ENCODE measurements around the gene MRTFB.
"Not testable (repeated sequence)": the region's sequence is repeated elsewhere in the genome, so short reads cannot be mapped to it uniquely, and the experiment has no call there.

Gene MRTFB

DNA sequence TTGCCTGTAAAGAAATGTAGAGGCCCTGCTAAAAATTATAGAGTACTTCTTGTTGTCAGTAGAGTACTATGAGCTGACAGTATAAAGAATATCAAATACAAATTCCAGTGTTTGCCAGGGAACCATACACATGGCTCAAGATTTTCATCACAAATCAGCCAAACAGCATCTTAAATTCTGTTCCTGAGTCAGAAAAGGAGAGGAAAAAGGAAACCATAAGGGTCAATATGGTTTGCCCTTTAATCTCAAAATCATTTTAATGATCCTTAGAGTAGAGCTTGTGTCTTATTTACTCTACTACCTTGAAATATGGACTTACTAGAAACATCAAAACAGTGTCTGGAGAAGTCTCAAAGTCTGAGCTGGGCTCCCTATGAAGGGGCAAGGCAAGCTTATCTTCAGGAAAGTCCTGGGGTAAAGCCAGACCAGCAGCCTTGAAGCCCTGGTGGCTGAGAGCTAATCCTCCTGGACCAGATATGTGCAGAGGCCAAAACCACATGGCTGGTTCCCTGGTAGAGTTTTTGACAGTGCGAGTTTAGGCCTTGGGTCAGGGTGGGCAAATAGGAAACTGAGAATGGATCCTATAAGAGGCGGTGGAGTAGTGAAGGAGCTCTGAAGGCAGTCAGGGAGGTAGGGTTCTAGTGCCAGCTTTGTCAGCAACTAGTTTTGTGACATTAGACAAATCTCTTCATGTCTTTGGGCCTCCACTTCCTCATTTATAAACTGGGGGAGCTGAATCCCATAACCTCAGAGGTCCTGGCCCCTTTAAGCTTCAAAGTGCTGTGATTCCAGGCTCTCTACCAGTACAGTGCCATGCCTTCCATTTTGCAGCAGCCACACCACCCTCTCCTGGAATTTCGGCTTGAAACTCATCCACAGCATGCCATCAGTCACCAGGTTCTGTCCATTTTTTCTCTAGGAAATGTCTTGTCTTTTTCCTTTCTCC is 38.9 kb downstream of the MRTFB start:
- Mint-ChIP-seq H3K9me3 (no peaks in the 10 kb centered on the region), H3K4me3 (no peak overlapping the region)

DNA sequence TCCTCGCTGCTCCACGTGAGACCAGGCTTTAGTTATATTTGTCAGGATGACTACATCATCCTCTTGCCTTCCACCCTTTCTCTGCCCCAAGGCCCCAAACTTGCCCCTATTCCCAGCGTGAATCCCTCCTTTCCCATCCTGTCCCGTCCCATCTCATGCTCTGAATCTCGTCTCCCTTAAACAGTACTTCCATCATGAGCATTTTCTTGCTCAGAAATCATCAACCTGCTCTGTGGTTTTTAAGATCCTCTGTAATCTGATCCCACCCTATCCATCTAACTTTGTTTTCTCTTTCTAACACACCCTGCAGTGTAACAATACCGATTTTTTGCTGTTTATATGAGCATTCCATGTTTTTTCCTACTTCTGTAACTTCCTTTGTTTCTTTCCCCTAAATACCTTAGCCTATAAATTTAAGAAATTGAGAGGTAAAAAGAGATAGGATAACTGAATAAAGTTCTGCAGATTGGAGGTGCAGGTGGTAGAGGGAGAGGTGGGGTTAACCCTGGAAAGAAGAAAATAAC is 39.7 kb downstream of the MRTFB start:
- H3K4me1 Mint-ChIP-seq: peaks cover 56% of the 10 kb centered on the region
- H3K36me3 Mint-ChIP-seq: no peaks in the 10 kb centered on the region
- no peaks in the 10 kb centered on the region for H3K27me3 Mint-ChIP-seq
- H3K9me3 Mint-ChIP-seq: no peaks in the 10 kb centered on the region
- H3K4me3 Mint-ChIP-seq: no peak overlapping the region
- H3K27ac Mint-ChIP-seq: no peak overlapping the region

More for the DNA sequence above, 38.9 kb downstream of the MRTFB start:
- Mint-ChIP-seq H3K36me3 (no peaks in the 10 kb centered on the region), H3K4me1 (peaks cover 59% of the 10 kb centered on the region), H3K27ac (peak overlapping the region; percentile 2), H3K27me3 (no peaks in the 10 kb centered on the region)

- Mint-ChIP-seq H3K4me1 (peaks cover 52% of the 10 kb centered on the region), H3K9me3 (no peaks in the 10 kb centered on the region), H3K36me3 (peaks cover 2% of the 10 kb centered on the region), H3K27ac (no peak overlapping the region), H3K4me3 (no peak overlapping the region), H3K27me3 (no peaks in the 10 kb centered on the region)
Observed at GRCh38 chr16:14111713-14112538, 40.8 kb downstream of the MRTFB start.

- peaks cover 49% of the 10 kb centered on the region for H3K4me1 Mint-ChIP-seq
Observed at GRCh38 chr16:14112539-14112856, 41.4 kb downstream of the MRTFB start.

GRCh38 chr16:14113344-14113743 is 42.2 kb downstream of the MRTFB start:
- Mint-ChIP-seq H3K27ac (no peak overlapping the region), H3K9me3 (no peaks in the 10 kb centered on the region), H3K27me3 (no peaks in the 10 kb centered on the region), H3K4me1 (peaks cover 40% of the 10 kb centered on the region), H3K4me3 (no peak overlapping the region), H3K36me3 (peaks cover 2% of the 10 kb centered on the region)

More at GRCh38 chr16:14112539-14112856, 41.4 kb downstream of the MRTFB start:
- H3K4me3 Mint-ChIP-seq: no peak overlapping the region
- H3K27ac Mint-ChIP-seq: no peak overlapping the region
- H3K36me3 Mint-ChIP-seq: peaks cover 2% of the 10 kb centered on the region
- no peaks in the 10 kb centered on the region for H3K9me3 Mint-ChIP-seq
- no peaks in the 10 kb centered on the region for H3K27me3 Mint-ChIP-seq

GRCh38 chr16:14117051-14117450 is 45.9 kb downstream of the MRTFB start:
- Mint-ChIP-seq H3K27me3 (no peaks in the 10 kb centered on the region), H3K36me3 (peaks cover 6% of the 10 kb centered on the region), H3K4me1 (peaks cover 18% of the 10 kb centered on the region), H3K9me3 (no peaks in the 10 kb centered on the region), H3K4me3 (no peak overlapping the region), H3K27ac (no peak overlapping the region)

- no peaks in the 10 kb centered on the region for H3K27me3 Mint-ChIP-seq
- no peak overlapping the region for H3K27ac Mint-ChIP-seq
- H3K4me1 Mint-ChIP-seq: peaks cover 13% of the 10 kb centered on the region
- peaks cover 9% of the 10 kb centered on the region for H3K36me3 Mint-ChIP-seq
- no peak overlapping the region for H3K4me3 Mint-ChIP-seq
- H3K9me3 Mint-ChIP-seq: no peaks in the 10 kb centered on the region
Observed at GRCh38 chr16:14119799-14120198, 48.7 kb downstream of the MRTFB start.

GRCh38 chr16:14120335-14120734 is 49.2 kb downstream of the MRTFB start:
- Mint-ChIP-seq H3K4me3 (no peak overlapping the region), H3K9me3 (no peaks in the 10 kb centered on the region), H3K4me1 (peaks cover 19% of the 10 kb centered on the region), H3K36me3 (peaks cover 9% of the 10 kb centered on the region), H3K27ac (peak overlapping the region; percentile 2), H3K27me3 (no peaks in the 10 kb centered on the region)

DNA sequence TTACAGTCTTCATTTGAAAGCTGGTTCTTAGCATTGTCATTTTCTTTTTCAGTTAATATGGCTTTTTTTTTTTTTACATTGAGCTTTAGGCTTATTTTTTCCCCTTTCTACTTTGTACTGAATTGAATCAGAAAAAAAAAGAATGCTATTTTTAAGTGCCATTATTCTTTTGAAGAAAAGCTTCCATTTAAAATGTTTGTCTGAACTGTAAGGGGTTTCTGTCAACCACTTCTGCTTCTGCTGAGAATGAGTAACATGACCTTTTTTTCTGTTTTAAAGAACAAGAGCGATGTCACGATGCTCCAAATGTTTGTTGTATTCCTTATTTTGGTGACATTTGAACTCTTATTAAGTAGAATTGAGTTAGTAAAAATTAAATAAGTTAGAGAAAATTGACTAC is 50.0 kb downstream of the MRTFB start:
- peaks cover 23% of the 10 kb centered on the region for H3K4me1 Mint-ChIP-seq
- H3K4me3 Mint-ChIP-seq: no peak overlapping the region
- no peaks in the 10 kb centered on the region for H3K9me3 Mint-ChIP-seq
- no peak overlapping the region for H3K27ac Mint-ChIP-seq
- H3K27me3 Mint-ChIP-seq: no peaks in the 10 kb centered on the region
- peaks cover 7% of the 10 kb centered on the region for H3K36me3 Mint-ChIP-seq

DNA sequence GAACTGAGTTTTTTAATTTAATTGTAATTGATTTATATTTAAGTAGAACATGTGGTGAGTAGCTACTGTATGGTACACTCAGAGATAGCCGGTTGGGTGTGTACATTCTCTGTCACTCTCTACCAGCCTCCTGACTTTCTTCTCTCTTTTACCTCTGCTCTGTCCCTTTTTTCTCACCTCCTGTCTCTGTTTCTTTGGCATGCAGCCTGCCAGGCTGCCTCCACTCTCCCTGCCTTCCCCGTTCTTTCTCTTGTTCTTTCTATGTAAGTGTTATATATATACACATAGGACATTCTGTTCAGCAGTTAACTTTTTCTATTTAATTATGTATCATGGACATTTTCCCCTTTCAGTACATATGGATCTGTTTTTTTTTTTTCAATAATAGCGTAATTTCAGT is 50.8 kb downstream of the MRTFB start:
- no peaks in the 10 kb centered on the region for H3K27me3 Mint-ChIP-seq
- no peak overlapping the region for H3K4me3 Mint-ChIP-seq
- no peaks in the 10 kb centered on the region for H3K9me3 Mint-ChIP-seq
- no peak overlapping the region for H3K27ac Mint-ChIP-seq
- H3K36me3 Mint-ChIP-seq: peaks cover 7% of the 10 kb centered on the region
- H3K4me1 Mint-ChIP-seq: peaks cover 23% of the 10 kb centered on the region

GRCh38 chr16:14122430-14122829 is 51.3 kb downstream of the MRTFB start:
- H3K27me3 Mint-ChIP-seq, H3K4me3 Mint-ChIP-seq, H3K36me3 Mint-ChIP-seq, H3K9me3 Mint-ChIP-seq, H3K27ac Mint-ChIP-seq: not testable (repeated sequence)
- H3K4me1 Mint-ChIP-seq: peaks cover 23% of the 10 kb centered on the region

GRCh38 chr16:14125000-14125681 is 54.0 kb downstream of the MRTFB start:
- peaks cover 15% of the 10 kb centered on the region for H3K36me3 Mint-ChIP-seq
- no peak overlapping the region for H3K4me3 Mint-ChIP-seq
- H3K4me1 Mint-ChIP-seq: peaks cover 23% of the 10 kb centered on the region
- H3K27ac Mint-ChIP-seq: no peak overlapping the region
- no peaks in the 10 kb centered on the region for H3K9me3 Mint-ChIP-seq
- no peaks in the 10 kb centered on the region for H3K27me3 Mint-ChIP-seq

- Mint-ChIP-seq H3K36me3 (peaks cover 19% of the 10 kb centered on the region), H3K9me3 (no peaks in the 10 kb centered on the region), H3K27me3 (no peaks in the 10 kb centered on the region), H3K4me3 (no peak overlapping the region), H3K27ac (no peak overlapping the region), H3K4me1 (peaks cover 20% of the 10 kb centered on the region)
Observed at GRCh38 chr16:14125708-14126107, 54.6 kb downstream of the MRTFB start.

GRCh38 chr16:14128097-14128496 is 57.0 kb downstream of the MRTFB start:
- Mint-ChIP-seq H3K27me3 (no peaks in the 10 kb centered on the region), H3K9me3 (no peaks in the 10 kb centered on the region), H3K4me1 (peaks cover 19% of the 10 kb centered on the region), H3K4me3 (no peak overlapping the region), H3K36me3 (peaks cover 17% of the 10 kb centered on the region), H3K27ac (no peak overlapping the region)

DNA sequence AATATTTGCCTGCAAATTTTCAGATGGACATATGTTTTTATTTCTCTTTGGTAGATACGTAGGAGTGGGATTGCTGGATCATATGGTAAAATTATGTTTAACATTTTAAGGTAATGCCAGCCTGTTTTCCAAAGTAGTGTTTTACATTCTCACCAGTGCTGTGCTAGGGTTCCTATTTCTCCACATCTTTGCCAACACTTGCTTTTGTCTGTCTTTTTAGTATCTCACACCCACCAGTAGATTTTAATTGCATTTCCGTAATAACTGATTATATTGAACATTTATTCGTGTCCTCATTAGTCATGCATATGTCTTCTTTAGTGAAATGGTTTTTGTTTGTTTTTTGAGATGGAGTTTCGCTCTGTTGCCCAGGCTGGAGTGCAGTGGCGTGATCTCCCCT is 58.4 kb downstream of the MRTFB start:
- Mint-ChIP-seq H3K27me3 (no peaks in the 10 kb centered on the region), H3K9me3 (no peaks in the 10 kb centered on the region), H3K27ac (no peak overlapping the region), H3K4me3 (no peak overlapping the region), H3K4me1 (peaks cover 15% of the 10 kb centered on the region), H3K36me3 (peaks cover 17% of the 10 kb centered on the region)

Measured in activated naive CD4-positive, alpha-beta T cell treated with anti-CD3 and anti-CD28 coated beads, Interleukin-2, amount 50 U/mL, for 24 hours (primary cell).